HG02938 (cell line): Measurements from ENCODE around the gene OGFR.

Experiments used
- ATAC-seq: cut with Tn5 transposase; IDR thresholded peaks from one replicate; pipeline ENCODE4 v1.9.1; 2021; ENCODE audit warnings: mild to moderate bottlenecking, moderate library complexity; ENCODE audit not compliant: unreplicated experiment

OGFR gene

DNA sequence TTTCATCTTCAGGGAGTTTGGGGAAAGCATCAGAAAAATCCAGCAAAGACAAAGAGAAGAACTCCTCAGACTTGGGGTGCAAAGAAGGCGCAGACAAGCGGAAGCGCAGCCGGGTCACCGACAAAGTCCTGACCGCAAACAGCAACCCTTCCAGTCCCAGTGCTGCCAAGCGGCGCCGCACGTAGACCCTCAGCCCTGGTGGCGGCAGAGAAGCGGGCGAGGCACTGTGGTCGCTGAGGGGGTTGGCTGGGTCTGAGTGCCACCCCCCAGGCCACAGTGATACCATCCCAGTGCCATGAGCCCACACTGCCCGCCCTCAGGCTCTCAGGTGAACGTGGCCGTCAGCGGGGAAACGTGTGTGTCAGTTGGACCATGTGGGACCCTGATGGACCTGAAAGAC, 5.2 kb upstream of the OGFR start:
- no peak for ATAC-seq

DNA sequence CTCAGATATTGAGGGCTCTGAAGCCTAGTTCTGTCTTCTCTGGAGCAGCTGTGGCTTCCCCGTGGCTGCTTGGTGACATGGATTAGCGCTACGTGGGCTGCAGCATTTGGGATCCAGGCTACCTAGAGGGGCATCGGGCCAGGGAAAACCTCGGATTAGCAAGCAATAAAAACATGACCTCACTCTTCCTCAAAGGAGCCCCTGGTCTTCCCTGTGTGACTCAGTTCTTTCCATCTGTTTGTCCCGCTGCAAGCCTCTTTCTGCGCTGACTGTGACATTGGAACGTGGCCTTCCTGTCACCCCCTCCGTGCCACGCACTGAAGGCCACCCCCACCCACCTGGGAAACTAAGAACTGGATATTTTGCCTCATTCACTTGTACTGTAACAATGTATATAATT, 4.8 kb upstream of the OGFR start:
- ATAC-seq: no peak

DNA sequence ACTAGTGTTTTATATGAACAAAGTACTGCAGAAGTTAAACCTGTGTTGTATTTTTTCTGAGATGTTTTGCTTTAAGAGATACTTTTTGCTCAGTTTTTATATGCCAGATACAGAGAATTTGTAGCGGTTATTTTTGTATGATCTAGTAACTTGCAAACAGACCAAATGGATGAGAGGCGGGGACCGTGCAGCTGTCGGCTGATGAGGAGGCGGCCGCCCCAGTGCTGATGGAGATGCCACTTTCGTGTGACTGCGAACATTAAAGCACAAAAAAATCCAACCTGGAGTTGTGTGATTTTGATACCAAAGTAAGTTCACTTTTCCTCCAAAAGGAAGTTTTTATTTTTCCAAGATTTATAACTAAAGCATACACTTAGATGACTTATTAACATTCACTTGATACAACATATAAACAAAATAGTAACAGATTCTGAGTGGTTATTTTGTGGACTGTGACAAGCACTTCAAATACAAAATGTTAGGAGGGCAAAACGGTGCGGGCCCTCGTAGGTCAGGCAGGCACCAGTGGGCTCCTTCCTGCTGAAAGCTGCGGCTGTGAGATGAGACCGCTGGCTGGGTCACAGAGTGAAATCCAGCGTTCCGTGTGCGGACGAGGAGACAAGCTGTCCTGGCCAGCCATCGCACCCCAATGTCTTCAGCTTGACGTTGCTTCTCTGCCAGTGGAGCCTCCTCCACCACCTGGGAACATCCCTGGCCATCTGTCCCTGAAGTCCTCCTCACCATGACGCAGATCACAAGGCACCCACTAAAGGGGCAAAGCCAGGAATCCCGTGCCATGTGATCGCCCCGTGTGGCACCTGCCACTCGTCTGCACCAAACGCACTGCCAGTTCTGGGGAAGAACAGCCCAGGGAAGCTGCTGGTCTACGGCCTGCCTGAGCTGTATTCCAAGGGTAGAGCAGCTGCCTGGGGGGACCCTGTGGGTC, 4.0 kb upstream of the OGFR start:
- ATAC-seq: no peak

DNA sequence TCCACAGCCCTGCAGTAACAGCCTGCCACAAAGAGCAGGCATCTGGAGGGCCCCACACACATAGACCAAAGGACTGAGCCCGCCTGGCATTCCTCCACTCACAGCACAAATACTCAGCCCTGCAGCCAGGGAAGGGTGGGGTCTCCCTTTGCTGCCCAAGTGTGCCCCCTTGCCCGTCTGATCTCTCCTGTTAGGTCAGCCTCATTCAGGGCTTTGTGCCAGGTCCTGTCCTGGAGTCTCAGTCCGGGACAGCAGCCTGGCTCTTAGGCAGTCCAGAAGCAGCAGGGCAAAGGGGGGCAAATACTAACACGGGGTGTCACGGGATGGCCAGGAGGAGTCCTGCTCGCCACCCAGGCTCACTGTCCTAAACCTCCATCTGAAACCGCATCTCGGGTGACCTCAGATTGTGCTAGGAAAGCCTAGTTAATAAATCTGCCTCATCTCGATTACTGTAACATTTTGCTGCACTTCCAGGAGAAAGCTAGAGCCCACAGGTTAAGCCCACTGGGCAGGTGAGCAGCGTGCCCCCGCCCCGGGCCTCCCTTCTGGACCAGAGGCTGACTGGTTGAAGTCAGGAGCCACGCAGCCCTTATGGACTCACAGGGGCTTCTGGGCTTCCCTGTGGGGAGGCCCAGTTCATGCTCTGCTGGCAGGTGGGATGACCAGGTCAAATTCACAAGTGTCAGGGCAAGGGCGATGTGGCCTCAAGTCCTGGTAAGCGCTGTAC, 3.2 kb upstream of the OGFR start:
- no peak for ATAC-seq

DNA sequence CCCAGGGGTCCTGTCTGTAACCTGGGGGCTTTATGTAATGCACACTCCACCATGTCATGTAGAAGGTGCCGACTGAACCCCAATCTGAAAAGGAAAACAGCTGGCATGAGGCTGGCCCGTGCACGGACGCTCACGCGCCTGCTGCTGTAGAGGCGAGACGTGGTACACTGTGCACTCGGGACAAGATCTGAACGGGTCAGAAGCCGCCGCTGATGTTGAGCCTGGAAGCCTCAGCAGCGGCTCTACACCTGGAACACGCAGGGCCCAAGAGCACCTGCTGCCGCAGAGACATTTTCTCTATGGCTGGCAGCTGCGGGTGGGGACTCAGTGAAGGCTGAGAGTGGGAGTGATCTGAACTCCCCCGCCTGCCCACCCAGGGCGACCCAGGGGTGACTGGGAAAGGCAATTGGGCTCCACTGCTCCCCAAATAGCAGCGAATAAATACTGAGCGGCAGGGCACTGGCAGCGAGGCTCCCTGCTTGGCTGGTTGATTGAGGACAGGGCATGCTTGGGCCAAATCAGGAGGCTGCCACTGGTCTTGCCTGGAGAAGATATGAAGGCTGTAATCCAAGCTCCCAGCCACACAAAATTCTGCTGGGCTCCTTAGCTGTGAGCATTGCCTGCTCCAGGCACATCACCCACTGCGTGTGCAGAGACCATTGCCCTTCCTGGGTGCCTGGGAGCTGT, 2.5 kb upstream of the OGFR start:
- ATAC-seq: no peak

DNA sequence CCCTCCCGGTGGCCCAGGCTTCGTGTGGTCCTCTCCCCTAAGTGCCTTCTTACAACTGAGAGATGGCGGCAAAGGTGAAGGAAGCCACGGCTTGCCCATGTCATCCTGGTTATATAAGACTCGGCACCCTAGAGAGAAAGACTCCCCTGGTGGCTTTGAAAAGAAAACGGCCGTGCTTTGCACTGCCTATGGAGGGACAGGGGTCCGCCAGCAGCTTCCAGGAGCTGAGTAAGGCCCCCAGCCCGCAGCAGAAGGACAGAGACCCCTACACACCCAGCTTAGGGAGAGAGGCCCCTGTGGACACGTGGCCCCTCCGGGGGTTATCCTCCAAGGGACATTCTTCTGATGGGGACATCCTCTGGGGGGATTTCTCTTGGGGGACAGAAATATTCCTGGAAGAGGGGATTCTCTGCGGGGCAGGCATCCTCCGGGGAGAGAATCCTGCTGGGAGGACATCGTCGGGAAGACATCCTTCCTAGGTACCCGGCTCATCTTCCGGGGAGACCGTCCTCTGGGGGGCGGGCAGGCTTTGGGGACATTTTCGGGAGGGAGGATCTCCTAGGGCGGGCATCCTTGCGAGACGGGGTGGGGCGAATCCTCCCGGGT, 511 bp upstream of the OGFR start:
- ATAC-seq: no peak

DNA sequence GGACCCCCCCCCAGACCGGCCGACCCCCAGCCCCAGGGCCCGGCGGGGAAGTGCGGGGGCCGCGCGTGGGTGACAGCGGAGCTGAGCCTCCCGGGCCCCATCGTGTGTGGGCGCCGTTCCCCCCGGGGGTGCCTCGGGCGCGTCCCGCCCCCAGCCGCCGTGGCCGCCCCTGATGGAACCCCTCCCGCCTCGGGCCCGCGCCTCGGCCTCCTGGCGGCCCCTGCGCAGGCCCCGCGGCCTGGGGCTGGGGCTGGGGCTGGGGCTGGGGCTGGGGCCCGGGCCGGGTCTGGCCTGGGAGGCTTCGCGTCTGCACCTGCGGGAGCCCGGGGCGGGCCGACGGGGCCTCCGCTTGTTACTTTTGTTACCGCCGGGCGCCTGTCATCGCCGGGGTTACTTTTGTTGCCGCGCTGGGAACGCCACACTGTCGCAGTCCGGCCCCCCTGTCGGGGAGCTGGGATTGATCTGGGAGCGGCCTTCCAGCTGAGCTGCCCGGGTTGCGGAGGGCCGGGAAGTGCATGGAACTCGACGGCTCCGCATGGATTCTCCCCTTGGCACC, 598 bp downstream of the OGFR start:
- ATAC-seq: no peak

DNA sequence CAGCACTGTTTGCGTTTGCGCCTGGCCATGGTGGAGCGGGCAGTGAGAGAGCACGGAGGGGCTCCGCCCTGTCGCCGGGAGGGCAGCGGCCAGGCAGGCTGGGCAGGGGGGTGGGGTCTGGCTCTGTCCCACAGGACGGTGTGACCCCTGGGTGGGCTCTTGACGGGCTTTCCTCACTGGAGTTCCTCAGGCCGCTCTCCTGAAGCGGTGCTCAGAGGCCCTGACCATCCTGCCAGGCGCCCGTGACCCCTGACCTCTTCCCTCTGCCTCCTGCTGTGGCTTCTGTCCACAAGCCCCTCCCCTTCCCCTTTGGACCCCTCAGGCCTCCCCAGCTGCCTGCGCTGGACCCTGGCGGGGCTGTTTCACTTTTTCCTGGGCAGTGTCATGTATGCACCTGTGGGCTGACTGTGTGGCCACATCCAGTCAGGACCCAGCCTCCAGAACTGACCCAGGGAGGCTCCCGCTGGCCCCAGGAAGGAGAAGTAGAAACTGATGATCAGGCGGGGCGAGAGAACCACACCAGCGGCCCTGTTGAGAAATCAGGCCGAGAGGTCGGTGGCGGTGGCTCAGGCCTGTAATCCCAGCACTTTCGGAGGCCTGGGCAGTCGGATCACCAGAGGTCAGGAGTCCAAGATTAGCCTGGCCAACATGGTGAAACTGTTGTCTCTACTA, 1.2 kb downstream of the OGFR start:
- ATAC-seq: no peak

DNA sequence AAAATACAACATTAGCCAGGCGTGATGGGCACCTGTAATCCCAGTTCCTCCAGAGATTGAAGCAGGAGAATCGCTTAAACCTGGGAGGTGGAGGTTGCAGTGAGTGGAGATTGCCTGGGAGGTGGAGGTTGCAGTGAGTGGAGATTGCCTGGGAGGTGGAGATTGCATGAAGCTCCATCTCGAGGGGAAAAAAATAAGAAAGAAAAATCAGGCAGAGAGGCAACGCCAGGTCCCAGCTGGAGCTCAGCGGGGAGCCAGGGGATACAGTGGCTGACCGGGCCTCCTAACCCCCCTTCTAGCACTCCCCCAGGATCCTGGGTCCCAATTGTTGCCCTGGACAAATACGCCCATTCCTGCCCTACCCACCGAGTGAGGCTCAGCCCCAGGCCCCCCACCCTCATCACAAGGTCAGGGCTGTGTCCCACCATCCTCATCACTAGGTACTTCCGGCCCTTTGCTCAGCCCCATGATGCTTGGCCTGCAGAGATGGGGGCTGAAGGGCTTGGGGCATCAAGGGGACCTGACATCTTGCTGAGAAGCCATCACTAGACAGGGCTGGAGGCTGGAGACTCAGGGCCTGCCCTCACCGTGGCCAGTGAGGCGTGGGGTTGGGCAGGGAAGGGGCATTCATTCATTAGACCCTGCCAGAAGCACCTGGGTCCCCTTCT, 1.9 kb downstream of the OGFR start:
- no peak for ATAC-seq

DNA sequence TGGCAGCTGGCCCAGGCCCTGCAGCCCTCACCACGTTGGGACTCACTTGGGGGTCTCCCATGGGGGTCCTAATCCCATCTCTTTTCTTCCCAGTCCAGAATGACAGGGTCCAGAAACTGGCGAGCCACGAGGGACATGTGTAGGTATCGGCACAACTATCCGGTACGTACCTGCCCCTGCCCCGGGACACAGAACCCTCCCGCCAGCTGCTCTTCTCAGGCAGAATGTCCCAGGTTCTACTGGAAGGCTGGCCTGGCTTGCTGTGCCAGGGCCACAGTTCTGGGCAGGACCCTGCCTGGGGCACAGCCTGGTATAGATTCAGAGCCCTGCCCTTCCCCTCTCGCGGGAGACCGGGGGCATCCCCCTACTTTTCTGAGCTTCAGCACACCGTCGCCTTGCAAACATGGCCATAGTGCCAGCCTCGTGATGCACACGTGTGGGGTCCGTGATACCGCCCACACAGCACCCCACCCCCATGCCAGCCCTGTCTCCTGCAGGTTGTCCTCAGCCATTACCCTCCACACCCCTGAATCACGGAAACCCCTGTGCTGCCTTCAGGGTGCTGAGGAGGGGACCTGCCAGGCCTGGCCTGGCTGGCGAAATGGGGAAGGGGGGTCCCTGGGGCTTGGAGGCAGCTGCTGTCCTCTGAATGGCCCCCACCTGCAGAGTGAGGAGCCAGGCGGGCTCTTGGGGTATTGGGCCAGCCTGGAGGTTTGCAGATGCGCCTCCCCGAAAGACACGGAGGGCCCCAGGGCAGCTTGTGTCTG, 3.0 kb downstream of the OGFR start:
- no peak for ATAC-seq

DNA sequence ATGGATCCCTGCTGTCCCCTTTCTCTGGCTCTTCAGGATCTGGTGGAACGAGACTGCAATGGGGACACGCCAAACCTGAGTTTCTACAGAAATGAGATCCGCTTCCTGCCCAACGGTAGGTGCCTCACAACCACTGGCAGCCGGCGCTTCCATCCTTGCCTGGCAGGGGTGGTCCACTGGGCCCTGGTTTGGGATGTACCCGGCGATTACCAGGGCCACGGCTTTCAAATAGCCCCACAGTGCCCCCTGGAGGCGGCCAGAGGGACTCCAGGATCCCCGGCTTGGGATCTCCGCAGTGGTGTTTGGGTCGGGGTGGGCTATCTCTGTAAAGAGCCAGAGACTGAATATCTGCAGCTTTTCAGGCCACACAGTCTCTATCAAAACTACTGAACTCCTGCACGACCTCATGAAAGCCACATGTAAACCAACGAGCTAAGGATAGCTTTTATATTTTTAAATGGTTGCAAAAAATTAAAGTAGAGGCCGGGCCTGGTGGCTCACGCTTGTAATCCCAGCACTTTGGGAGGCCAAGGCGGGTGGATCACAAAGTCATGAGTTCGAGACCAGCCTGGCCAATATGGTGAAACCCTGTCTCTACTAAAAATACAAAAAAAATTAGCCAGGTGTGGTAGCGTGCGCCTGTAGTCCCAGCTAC, 3.7 kb downstream of the OGFR start:
- no peak for ATAC-seq

DNA sequence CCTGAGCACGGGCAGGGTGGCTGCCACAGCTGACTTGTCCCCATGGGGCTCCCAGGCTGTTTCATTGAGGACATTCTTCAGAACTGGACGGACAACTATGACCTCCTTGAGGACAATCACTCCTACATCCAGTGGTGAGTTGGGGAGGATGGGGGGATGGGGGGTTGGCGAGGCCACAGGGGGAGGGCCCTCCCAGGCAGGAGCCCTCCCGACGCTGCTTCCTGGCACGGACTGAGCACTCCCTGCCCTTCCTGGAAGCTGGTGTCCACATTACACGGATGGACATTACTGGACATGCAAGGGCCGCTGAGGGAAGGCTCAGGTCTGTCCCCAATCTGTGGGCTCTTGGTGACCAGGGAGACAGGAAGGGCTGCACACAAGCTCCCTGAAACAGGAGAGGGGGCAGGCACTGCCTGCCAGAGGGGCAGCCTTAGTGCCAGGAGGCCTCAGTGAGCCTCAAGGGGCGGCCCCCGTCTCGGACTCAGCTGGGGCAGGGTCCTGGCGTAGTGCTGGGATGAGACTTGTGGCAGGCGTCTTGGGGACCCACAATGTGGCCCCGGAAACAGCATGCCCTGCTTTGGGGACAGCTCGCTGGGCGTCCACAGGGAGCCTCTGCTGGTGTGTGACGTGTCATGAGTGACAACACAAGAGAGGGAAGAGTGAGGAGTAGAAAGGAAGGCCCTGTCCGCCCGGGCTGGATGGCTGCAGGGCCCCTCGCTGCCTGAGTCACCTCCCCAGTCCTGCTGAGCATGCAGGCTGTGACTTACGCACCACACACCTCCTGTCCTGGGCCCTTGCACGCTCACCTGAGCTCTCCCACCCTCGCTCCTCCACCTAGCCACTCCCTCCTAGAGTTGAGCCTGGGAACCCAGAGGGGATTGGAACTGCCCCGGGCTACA, 5.1 kb downstream of the OGFR start:
- ATAC-seq: no peak

DNA sequence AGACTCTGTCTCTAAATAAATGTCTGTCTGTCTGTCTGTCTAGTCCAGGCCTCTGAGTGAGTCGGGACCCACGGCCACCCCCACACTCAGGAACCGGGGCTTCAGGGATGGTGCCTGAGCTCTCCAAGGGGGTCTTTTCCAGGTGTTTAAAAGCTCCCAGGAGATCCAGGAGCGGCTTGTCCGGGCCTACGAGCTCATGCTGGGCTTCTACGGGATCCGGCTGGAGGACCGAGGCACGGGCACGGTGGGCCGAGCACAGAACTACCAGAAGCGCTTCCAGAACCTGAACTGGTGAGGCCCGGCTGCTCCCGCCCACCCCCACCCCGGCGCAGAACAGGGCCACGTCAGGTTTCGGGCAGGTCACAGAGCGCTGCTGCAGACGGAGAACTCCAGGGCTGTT, 6.7 kb downstream of the OGFR start:
- no peak for ATAC-seq

DNA sequence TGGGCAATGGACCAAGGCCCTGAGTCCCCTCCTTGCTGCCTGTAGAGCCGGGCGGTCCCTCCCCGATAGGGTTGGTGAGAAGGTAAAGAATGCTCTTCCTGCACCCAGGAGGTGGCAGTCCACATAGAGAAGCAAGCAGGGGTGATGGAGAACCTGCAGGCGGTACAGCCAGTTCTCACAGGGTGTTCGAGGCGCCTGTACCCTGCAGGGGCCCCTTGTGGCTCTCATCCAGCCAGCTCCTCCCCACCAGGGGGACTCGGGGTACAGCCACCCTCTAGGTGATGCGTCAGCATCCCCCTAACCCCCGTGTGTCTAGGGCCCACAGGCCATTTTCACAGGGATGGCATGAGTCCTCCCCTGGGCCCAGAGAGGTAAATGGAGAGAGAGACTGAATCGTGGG, 7.1 kb downstream of the OGFR start:
- ATAC-seq: no peak

DNA sequence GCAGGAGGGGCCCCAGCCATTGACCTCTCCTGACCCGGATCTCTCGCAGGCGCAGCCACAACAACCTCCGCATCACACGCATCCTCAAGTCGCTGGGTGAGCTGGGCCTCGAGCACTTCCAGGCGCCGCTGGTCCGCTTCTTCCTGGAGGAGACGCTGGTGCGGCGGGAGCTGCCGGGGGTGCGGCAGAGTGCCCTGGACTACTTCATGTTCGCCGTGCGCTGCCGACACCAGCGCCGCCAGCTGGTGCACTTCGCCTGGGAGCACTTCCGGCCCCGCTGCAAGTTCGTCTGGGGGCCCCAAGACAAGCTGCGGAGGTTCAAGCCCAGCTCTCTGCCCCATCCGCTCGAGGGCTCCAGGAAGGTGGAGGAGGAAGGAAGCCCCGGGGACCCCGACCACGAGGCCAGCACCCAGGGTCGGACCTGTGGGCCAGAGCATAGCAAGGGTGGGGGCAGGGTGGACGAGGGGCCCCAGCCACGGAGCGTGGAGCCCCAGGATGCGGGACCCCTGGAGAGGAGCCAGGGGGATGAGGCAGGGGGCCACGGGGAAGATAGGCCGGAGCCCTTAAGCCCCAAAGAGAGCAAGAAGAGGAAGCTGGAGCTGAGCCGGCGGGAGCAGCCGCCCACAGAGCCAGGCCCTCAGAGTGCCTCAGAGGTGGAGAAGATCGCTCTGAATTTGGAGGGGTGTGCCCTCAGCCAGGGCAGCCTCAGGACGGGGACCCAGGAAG, 7.7 kb downstream of the OGFR start:
- ATAC-seq: no peak

DNA sequence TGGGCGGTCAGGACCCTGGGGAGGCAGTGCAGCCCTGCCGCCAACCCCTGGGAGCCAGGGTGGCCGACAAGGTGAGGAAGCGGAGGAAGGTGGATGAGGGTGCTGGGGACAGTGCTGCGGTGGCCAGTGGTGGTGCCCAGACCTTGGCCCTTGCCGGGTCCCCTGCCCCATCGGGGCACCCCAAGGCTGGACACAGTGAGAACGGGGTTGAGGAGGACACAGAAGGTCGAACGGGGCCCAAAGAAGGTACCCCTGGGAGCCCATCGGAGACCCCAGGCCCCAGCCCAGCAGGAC, 8.2 kb downstream of the OGFR start:
- ATAC-seq: no peak

DNA sequence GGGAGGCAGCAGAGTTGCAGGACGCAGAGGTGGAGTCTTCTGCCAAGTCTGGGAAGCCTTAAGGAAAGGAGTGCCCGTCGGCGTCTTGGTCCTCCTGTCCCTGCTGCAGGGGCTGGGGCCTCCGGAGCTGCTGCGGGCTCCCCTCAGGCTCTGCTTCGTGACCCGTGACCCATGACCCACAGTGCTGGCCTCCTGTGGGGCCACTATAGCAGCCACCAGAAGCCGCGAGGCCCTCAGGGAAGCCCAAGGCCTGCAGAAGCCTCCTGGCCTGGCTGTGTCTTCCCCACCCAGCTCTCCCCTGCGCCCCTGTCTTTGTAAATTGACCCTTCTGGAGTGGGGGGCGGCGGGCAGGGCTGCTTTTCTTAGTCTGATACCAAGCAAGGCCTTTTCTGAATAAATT, 9.0 kb downstream of the OGFR start:
- no peak for ATAC-seq
